Ovary (tissue), 3 donors: ENCODE results near the gene SMTNL2.

Experiments used
- POLR2A ChIP-seq: fragments of 450-650 bp; IDR thresholded peaks from one replicate; pipeline ENCODE4 v1.6.1; 2017; ENCODE audit warnings: antibody characterized with exemption, mild to moderate bottlenecking, moderate library complexity
- TF ChIP-seq, protein P1 (sequence below), 3 donors: fragments of 450-650 bp in 2 of 3; fragments of 200-600 bp in 1 of 3; IDR thresholded peaks; one replicate each; pipeline versions ENCODE4 v1.5.1 to v1.8.0; 2016 to 2022; ENCODE audit warnings: antibody characterized with exemption in 3 of 3, mild to moderate bottlenecking in 1 of 3
- donor health status: DM: no; HTN: no; CAD: no.

- TF ChIP-seq, protein P1, sequence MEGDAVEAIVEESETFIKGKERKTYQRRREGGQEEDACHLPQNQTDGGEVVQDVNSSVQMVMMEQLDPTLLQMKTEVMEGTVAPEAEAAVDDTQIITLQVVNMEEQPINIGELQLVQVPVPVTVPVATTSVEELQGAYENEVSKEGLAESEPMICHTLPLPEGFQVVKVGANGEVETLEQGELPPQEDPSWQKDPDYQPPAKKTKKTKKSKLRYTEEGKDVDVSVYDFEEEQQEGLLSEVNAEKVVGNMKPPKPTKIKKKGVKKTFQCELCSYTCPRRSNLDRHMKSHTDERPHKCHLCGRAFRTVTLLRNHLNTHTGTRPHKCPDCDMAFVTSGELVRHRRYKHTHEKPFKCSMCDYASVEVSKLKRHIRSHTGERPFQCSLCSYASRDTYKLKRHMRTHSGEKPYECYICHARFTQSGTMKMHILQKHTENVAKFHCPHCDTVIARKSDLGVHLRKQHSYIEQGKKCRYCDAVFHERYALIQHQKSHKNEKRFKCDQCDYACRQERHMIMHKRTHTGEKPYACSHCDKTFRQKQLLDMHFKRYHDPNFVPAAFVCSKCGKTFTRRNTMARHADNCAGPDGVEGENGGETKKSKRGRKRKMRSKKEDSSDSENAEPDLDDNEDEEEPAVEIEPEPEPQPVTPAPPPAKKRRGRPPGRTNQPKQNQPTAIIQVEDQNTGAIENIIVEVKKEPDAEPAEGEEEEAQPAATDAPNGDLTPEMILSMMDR (IDR thresholded peaks at IDR 0.05) = no peak
- TF ChIP-seq POLR2A = no peak
Observed at GRCh38 chr17:4625181-4625617, 40.9 kb downstream of the SMTNL2 start.
